NCI-H1092 (cell line): ENCODE results near the gene BTBD19.

Source experiments
- DNase-seq: peaks from one replicate; lab custom pipeline; 2025; lab: John Stamatoyannopoulos, UW

BTBD19 gene

GRCh38 chr1:44855742-44856141, 47.4 kb downstream of the BTBD19 start:
- DNase-seq = no peak

GRCh38 chr1:44857446-44857845, 49.1 kb downstream of the BTBD19 start:
- no peak for DNase-seq

GRCh38 chr1:44860331-44860730, 52.0 kb downstream of the BTBD19 start:
- no peak for DNase-seq

DNA sequence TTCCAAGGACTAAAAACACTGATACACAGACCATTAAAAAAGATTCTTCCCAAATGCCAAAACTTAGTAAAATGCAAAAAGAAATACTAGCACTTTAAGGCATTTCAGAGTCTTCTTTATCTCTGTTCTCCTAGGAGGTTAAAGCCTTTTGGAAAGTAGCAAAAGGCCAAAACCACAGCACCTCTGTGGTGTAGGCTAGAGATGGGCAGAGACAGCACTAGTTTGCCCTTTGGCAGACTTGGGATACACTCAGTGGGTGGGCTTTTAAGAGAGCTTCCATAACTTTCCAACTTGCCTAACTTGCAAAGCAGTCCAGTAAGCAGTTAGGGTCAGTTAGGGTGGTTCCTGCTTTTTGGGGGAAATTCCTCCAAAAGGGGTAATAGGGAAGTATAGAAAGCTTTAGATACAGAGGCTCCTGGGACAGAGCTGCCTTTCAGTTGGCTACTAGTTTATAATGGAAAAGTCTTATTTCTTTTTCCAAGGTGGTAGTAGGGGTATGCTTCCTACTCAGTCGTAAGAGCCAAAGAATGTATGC, 52.6 kb downstream of the BTBD19 start:
- DNase-seq = no peak

DNA sequence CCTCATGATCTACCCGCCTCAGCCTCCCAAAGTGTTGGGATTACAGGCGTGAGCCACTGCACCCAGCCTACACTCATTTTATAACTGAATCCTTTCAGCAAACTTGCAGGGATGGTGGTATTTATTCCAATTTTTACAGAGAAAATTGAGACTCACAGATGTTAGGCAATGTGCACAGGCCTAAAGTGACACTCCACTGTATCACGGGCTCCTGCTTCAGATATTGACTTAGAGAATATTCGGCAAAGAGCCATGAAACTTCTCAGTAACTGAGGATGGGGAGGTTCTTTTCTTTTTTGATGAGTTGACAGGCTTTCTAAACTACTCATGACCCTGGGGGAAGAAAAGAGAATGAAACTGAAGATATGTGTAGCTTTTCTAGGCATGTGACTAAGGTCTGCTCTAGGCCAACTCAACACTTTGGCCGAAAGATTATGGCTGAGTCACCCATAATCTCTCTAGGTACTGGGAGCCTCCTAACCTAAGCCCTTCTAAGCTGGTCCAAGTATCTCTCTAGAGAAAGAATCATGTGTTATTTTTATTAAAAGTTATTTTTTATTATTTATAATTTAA, 54.6 kb downstream of the BTBD19 start:
- DNase-seq = no peak
